ENCODE measurements around the gene ZFP3.

- TF ChIP-seq EZH2 (IDR thresholded peaks at IDR 0.05; ENCODE audit: borderline replicate concordance, low read depth, low read length, severe bottlenecking) = no peak
- TF ChIP-seq CTCF (IDR thresholded peaks at IDR 0.05; ENCODE audit: borderline replicate concordance, extremely low read depth, low read length, poor library complexity, severe bottlenecking) = no peak
These were observed 35.9 kb upstream of the ZFP3 start for GRCh38 chr17:5042157-5043022.

Data from DND-41 (cell line).